Endometrial microvascular endothelial cells (primary cell): ENCODE results near the gene ROR1. TPM values are rescaled to one million over a fixed set of nuclear protein-coding genes. Genes with fewer than 3 reads are reported as not detected.

ENCODE experiments used
- in situ Hi-C: cut with HindIII; loops from 2 replicates; pipeline ENCODE4 v1.10.0; 2017; ENCODE audit warnings: low sequenced_read_pairs, low pct_unique_long_range_greater_than_20kb; ENCODE audit errors: inconsistent ontology term
- total RNA-seq: library from RNA; depleted of rRNA; stranded (reverse); fragments of >200 nt; gene quantifications from one replicate; pipeline ENCODE4 v1.2.3, GENCODE V29; 2015; ENCODE audit errors: inconsistent ontology term

ROR1 gene
- total RNA-seq: 3.1 TPM

DNA sequence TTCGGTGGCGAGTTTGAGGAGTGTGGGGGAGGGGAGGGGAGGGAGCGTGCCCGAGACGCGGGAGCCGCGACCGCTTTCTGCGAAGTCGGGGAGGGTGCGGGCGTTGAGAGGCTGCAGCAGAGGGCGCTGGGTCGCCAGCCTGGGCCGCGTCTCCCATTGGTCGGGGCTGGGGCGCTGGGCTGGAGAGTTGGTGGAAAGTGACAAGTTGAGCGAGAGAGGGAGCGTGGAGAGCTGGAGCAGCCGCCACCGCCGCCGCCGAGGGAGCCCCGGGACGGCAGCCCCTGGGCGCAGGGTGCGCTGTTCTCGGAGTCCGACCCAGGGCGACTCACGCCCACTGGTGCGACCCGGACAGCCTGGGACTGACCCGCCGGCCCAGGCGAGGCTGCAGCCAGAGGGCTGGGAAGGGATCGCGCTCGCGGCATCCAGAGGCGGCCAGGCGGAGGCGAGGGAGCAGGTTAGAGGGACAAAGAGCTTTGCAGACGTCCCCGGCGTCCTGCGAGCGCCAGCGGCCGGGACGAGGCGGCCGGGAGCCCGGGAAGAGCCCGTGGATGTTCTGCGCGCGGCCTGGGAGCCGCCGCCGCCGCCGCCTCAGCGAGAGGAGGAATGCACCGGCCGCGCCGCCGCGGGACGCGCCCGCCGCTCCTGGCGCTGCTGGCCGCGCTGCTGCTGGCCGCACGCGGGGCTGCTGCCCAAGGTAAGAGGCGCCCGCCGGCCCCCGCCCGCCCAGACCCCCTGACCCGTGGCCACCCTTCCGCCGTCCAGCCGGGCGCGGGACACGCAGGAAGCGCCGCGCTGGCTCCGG is at the start of gene ROR1:
TSS of gene ROR1 (plus strand) at position 203 of the 802 bp plus-strand sequence.
- in situ Hi-C loops: no loop called here

DNA sequence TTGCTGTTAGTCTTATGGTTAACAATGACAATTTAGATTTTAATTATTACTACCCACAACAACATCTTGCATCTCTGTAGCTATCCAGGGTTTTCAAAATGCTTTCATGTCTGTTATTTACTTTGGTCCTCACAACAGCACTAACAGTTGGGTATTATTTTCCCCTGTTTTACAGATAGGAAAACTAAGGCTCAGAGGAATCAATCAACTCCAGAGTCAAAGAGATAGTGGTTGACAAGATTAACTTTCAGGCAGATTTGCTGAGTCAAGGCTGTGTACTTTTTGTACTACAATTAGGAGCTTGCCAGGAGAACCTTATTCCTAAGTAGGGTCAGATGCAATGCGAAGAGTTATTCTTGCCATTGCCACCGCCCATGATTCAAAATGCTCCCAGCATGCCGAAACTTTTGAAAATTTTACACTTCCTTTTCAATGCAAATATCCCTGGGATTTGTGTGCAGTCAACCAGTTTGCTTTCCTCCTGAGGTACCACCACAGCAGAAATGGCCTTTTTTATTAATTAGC is 49.4 kb upstream of the ROR1 start:
- in situ Hi-C loops: no loop called here

DNA sequence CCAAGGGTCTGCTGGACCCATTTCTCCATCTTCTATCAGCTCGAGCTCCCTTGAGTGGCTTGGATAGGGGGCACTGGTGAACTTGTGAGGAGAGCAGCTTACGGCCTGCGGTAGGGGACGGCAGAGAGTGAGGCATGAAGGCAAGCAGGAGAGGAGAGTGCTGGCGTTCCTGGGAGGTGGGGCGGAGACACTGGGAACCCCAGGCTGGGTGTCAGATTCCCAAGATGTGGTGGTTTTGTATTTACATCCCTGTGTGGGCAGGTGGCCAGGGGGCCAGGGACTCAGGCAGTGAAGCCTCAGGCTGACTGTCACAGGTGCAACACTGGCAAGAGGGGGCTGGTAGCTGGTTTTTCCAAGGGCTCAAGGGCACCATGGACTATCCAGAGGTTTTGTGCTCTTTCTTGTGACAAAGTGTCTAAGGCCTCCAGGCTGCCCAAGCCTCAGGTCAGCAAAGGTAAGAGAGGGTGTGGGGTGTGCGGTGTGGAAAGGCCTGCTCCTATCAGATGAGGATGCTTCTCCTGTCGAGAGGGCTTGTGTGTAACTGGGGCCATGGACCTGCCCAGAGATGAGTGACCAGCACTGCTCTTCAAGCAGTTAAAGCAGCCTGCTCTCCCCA is 45.1 kb upstream of the ROR1 start:
- in situ Hi-C loops: no loop called here

DNA sequence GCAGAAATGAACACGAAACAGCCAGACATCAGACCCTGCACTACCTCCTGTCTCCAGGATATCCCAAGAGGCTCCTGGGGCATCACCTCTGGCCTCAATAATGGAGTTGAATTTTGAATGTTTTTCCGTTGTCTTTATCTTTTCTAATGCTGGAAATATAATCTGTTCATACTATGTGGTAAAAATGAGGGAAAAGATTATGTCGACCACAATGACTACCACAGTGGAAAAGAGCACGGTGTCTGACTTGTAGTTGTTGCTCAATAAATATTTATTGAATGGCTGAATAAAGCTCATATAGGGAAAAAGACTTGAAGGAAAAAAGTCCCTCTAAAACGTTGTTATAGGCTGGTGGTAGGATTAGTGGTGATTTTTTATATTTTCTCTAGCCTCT is 44.6 kb upstream of the ROR1 start:
- in situ Hi-C loops: no loop called here

DNA sequence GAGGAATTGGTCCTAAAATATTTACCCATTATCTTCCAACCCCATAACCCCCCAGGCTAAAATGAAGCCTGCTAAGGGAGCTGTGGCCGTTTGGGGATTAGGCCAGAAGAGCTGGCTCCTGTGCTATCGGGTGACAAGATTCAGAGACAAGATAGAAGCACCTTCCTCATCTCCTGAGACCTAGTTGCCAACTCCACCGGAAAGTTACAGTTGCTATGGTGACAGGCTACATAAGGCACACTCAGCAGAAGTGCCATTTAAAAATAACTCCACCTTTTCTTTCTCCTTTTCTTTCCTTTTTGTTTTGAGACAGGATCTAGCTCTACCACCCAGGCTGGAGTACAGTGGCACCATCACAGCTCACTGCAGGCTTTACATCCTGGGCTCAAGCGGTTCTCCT is 43.6 kb upstream of the ROR1 start:
- in situ Hi-C loops: no loop called here

DNA sequence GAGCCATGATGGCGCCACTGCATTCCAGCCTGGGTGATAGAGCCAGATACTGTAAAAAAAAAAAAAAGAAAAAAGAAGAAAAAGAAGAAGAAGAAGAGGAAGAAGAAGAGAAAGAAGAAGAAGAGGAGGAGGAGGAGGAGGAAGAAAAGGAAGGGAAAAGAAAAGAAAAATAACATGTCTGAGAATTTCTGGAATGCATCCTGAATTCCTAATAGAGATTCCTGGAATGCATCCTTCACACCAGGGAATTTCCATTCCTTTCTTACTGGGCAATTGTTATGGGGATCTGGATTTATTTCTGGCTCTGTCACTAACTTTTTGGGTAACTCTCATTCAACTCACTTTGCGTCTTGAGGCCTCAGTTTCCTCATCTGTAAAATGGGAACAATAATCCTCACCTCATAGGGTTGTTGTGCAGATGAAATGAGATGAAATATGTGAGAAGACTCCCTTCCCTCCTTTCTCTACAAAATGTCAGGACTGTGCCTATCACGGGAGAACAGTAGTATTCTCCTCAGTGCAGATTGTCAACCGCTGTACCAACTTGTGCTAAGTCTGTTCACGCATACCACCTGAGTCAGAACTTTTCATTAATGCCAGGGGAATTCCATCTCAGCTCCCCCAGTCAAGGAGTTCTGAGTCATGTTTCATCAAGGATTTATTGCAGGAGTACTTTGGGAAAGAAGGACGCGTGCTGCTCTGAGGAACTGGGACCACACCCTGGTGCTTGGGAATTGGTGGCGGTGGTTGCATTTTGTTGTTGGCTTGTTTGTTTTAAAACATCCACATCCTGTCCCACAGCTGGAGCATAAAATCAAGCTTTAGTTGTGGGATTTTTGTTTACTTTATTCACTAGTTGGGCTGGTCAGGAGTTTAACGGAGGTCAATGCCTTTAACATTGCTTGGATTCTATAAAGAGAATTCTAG is 42.4 kb upstream of the ROR1 start:
- in situ Hi-C loops: no loop called here

GRCh38 chr1:63732666-63733065 is 41.2 kb upstream of the ROR1 start:
- in situ Hi-C loops: no loop called here

DNA sequence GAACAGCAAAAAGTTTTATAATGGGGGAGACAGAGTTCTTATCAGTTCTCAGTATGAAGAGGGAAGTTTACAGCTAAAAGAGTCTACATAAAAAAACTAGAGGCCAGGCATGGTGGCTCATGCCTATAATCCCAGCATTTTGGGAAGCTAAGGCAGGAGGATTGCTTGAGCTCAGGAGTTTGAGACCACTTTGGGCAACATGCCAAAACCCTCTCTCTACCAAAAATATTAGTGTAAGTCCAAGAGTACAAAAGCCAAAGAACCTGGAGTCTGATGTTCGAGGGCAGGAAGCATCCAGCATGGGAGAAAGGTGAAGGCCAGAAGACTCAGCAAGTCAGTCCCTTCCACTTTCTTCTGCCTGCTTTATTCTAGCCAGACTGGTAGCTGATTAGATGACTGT is 35.0 kb upstream of the ROR1 start:
- in situ Hi-C loops: no loop called here

- in situ Hi-C loops: no loop called here
These were observed 34.4 kb upstream of the ROR1 start for GRCh38 chr1:63739452-63739851.

DNA sequence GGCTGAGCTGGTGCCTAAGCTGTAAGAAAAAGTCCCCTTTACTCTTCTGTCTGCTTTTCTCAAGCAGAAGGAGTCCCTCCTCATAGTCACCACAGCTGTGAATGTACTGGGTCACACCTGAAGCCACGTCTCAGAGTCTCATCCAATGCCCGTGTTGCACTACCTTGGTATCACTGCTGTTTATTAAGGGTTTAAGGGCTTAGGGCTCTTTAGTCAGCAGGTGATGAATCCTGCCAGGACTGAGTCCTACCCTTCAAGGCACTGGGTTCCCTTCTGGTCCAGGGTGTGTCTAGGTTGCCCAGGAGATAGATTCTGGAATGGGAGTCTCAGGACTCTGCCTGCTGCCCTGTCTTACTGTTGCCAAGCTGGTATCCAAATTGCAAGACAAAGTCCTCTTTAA is 33.4 kb upstream of the ROR1 start:
- in situ Hi-C loops: no loop called here

DNA sequence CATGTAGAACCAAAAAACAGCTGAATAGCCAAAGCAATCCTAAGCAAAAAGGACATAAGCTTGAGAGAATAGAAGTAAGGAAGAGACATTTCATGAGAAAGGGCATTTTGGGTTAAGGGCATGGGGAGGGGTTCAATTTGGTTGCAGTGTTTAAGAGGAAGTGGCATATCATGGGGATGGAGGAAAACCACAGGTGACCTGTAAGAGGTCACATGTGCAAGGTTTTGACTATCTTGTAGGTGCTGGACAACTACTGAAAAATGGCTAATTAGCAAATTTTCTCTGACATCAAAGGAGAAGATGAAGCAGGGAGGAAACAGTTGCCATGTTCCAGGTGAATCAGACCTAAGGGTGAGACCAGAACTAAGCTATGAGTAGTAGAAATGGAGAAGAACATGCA is 31.3 kb upstream of the ROR1 start:
- in situ Hi-C loops: no loop called here

- in situ Hi-C loops: no loop called here
These were observed 30.0 kb upstream of the ROR1 start for GRCh38 chr1:63743781-63744180.

DNA sequence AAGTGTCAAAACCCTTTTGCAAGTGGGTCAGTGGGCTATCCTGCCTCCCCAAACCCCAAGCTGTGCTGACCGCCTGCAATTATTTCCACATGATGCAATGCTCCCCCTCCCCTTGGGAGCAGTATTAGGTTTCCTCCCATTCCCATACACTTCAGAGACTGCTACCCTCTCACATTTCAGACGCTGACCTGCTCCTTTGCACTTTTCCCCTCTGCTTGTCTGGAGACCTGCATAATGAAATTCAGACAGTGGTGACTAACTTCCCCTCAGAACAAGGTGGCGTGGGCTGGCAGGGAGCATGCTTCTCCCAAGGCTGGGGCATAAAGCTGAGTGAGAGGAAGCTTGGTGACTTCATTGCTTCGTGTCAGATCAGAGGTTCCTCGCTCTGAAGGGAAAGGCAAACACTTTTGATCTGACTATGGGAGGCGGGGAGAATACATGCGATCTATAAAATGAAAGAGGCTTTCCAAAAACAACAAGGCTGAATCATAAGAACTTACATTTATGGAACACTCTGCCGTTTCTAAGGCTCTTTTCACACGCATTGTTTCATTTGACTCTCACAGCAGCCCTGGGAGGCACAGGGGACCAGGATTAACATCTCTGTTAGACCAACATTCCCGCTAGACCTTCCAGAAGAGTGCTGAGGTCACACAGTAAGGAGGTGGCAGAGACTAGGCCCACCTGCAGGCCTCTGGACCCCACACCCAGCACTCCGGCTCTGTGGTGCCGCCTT is 27.5 kb upstream of the ROR1 start:
- in situ Hi-C loops: no loop called here

GRCh38 chr1:63747445-63747844 is 26.4 kb upstream of the ROR1 start:
- in situ Hi-C loops: no loop called here

- in situ Hi-C loops: no loop called here
These were observed 25.7 kb upstream of the ROR1 start for GRCh38 chr1:63748046-63748580.

GRCh38 chr1:63748641-63749040 is 25.2 kb upstream of the ROR1 start:
- in situ Hi-C loops: no loop called here

DNA sequence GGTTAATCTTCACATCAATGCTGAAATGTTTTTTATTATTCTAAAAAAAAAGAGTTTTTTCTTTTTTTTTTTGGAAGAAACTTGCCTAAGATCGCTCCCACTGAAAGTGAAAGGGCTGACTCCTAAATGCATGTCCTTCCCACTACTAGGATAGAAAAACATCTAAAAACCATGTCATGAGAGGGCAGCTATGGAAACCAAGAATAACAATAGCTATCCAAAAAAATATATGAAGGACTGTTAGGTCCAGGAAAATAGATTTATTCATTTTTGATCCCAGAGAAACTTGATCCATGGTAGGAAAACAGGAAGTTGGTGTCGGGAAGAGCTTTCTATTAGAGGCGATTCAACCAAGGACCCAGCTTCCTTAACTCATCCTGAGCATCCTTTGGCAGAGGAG is 23.1 kb upstream of the ROR1 start:
- in situ Hi-C loops: no loop called here

GRCh38 chr1:63752176-63752575 is 21.6 kb upstream of the ROR1 start:
- in situ Hi-C loops: no loop called here

- in situ Hi-C loops: no loop called here
These were observed 20.2 kb upstream of the ROR1 start for GRCh38 chr1:63753591-63753990.
